Endodermal cell (in vitro differentiated cells): Measurements from ENCODE around the gene SAV1. TPM values are rescaled to one million over a fixed set of nuclear protein-coding genes. Genes with fewer than 3 reads are reported as not detected.

ENCODE experiments used
- DNase-seq: peaks from one replicate; pipeline ENCODE4 v3.0.0-alpha.2; 2017
- H3K27ac ChIP-seq: 2 replicates; pipeline ENCODE4 v1.5.1; 2013; ENCODE audit warnings: mild to moderate bottlenecking, low read depth, low read length, moderate library complexity
- H3K27me3 ChIP-seq: 2 replicates; pipeline ENCODE4 v1.6.1; 2013; ENCODE audit warnings: mild to moderate bottlenecking, low read length, moderate library complexity; ENCODE audit not compliant: insufficient read depth, control insufficient read depth, poor library complexity, severe bottlenecking
- H3K36me3 ChIP-seq: 2 replicates; pipeline ENCODE4 v1.7.0; 2013; ENCODE audit warnings: mild to moderate bottlenecking, low read length, moderate library complexity; ENCODE audit not compliant: control insufficient read depth, insufficient read depth
- H3K4me1 ChIP-seq: one replicate; pipeline ENCODE4 v1.7.0; 2013; ENCODE audit warnings: low read length; ENCODE audit not compliant: control insufficient read depth, insufficient read depth
- H3K4me3 ChIP-seq: 2 replicates; pipeline ENCODE4 v1.5.1; 2013; ENCODE audit warnings: mild to moderate bottlenecking, low read length, moderate library complexity
- H3K9ac ChIP-seq: 2 replicates; pipeline ENCODE4 v1.6.1; 2013; ENCODE audit warnings: mild to moderate bottlenecking, low read length, moderate library complexity; ENCODE audit not compliant: poor library complexity, severe bottlenecking; ENCODE audit errors: extremely low read depth
- H3K9me3 ChIP-seq: 2 replicates; pipeline ENCODE4 v1.6.1; 2013; ENCODE audit warnings: mild to moderate bottlenecking, low read length, moderate library complexity; ENCODE audit not compliant: control insufficient read depth
- H3K27ac Mint-ChIP-seq: 2 replicates; pipeline ENCODE4 v1.8.0; 2020; ENCODE audit warnings: mixed read lengths
- H3K27me3 Mint-ChIP-seq: 2 replicates; pipeline ENCODE4 v1.8.0; 2021; ENCODE audit warnings: mild to moderate bottlenecking, mixed read lengths; ENCODE audit not compliant: insufficient read depth
- H3K36me3 Mint-ChIP-seq: 2 replicates; pipeline ENCODE4 v1.8.0; 2020; ENCODE audit warnings: low read depth, mixed read lengths
- H3K4me1 Mint-ChIP-seq: 2 replicates; pipeline ENCODE4 v1.8.0; 2020; ENCODE audit warnings: mixed read lengths
- H3K4me3 Mint-ChIP-seq: 2 replicates; pipeline ENCODE4 v1.8.0; 2020; ENCODE audit warnings: mild to moderate bottlenecking, moderate library complexity, mixed read lengths
- H3K9me3 Mint-ChIP-seq: 2 replicates; pipeline ENCODE4 v1.8.0; 2020; ENCODE audit warnings: mild to moderate bottlenecking, mixed read lengths
- CTCF ChIP-seq: fragments of 200-600 bp; sonication (generic); conservative IDR thresholded peaks from 2 replicates; pipeline ENCODE4 v1.5.0; 2021; ENCODE audit warnings: antibody characterized with exemption, mild to moderate bottlenecking
- WGBS, 2 experiments: methylation state at CpG; one replicate each; pipeline versions ENCODE4 v1.1.5 to v1.1.7; 2013; ENCODE audit warnings: missing lambda C conversion rate in 2 of 2, mixed read lengths in 1 of 2; ENCODE audit not compliant: insufficient coverage in 1 of 2, insufficient read length in 1 of 2; 5-methylcytosine and 5-hydroxymethylcytosine counted together
- total RNA-seq, 2 donors: library from RNA; stranded (reverse); fragmentation: NEBNext Ultra II Directional in 1 of 2; extraction: Animal tissue kit (Norgen Biotek cat#: 25700) in 1 of 2; gene quantifications; 2 replicates in 1 of 2; 3 replicates in 1 of 2; pipeline ENCODE4 v1.2.1, GENCODE V29; 2021

Gene SAV1
- total RNA-seq, 2 donors from 2014 or later: 42.1 to 44.0 TPM

GRCh38 chr14:50675597-50675996 is 7.5 kb upstream of the SAV1 start:
- Histone ChIP-seq H3K27me3 (no peaks in the 10 kb centered on the region), H3K9me3 (no peaks in the 10 kb centered on the region), H3K27ac (no peak overlapping the region), H3K4me1 (no peaks in the 10 kb centered on the region), H3K4me3 (no peak overlapping the region), H3K9ac (no peak overlapping the region), H3K36me3 (no peaks in the 10 kb centered on the region)
- Mint-ChIP-seq H3K9me3 (no peaks in the 10 kb centered on the region), H3K4me1 (peaks cover 15% of the 10 kb centered on the region), H3K27ac (no peak overlapping the region), H3K4me3 (no peak overlapping the region), H3K27me3 (no peaks in the 10 kb centered on the region), H3K36me3 (no peaks in the 10 kb centered on the region)
- TF ChIP-seq CTCF: no peak
- no peak for DNase-seq
- 93 to 100% methylated on average over 1 to 2 of the region's 2 CpGs for WGBS, 2 experiments

- Mint-ChIP-seq H3K9me3 (no peaks in the 10 kb centered on the region), H3K4me1 (peaks cover 11% of the 10 kb centered on the region), H3K4me3 (no peak overlapping the region), H3K36me3 (no peaks in the 10 kb centered on the region), H3K27me3 (no peaks in the 10 kb centered on the region), H3K27ac (no peak overlapping the region)
- 94 to 99% methylated on average over 6 of the region's 6 CpGs for WGBS, 2 experiments
- H3K4me3 ChIP-seq: no peak overlapping the region
- no peak for DNase-seq
- H3K9ac ChIP-seq: no peak overlapping the region
- H3K36me3 ChIP-seq: no peaks in the 10 kb centered on the region
- no peak for TF ChIP-seq CTCF
- no peaks in the 10 kb centered on the region for H3K27me3 ChIP-seq
- H3K4me1 ChIP-seq: no peaks in the 10 kb centered on the region
- H3K9me3 ChIP-seq: no peaks in the 10 kb centered on the region
- H3K27ac ChIP-seq: no peak overlapping the region
Measured at GRCh38 chr14:50670866-50671256, 2.8 kb upstream of the SAV1 start.

GRCh38 chr14:50670196-50670865 is 2.2 kb upstream of the SAV1 start:
- Mint-ChIP-seq H3K36me3 (no peaks in the 10 kb centered on the region), H3K4me1 (peaks cover 11% of the 10 kb centered on the region), H3K27me3 (no peaks in the 10 kb centered on the region), H3K4me3 (no peak overlapping the region), H3K27ac (no peak overlapping the region), H3K9me3 (no peaks in the 10 kb centered on the region)
- 74 to 80% methylated on average over 10 of the region's 10 CpGs for WGBS, 2 experiments
- Histone ChIP-seq H3K4me3 (no peak overlapping the region), H3K9me3 (no peaks in the 10 kb centered on the region), H3K27me3 (no peaks in the 10 kb centered on the region), H3K27ac (no peak overlapping the region), H3K36me3 (no peaks in the 10 kb centered on the region), H3K9ac (no peak overlapping the region), H3K4me1 (peaks cover 3% of the 10 kb centered on the region)
- peak; percentile 67 for DNase-seq
- no peak for TF ChIP-seq CTCF
